ENCODE results near the gene COL4A1.

COL4A1 gene

GRCh38 chr13:110291286-110291685 lies 15.7 kb downstream of the COL4A1 start:
- no peak for DNase-seq

GRCh38 chr13:110290826-110291225 lies 16.1 kb downstream of the COL4A1 start:
- DNase-seq, result no peak

GRCh38 chr13:110290153-110290552 lies 16.8 kb downstream of the COL4A1 start:
- no peak for DNase-seq

- no peak for DNase-seq
These were observed 17.3 kb downstream of the COL4A1 start for GRCh38 chr13:110289661-110290060.

- no peak for DNase-seq
These were observed 17.8 kb downstream of the COL4A1 start for GRCh38 chr13:110289174-110289573.

- no peak for DNase-seq
These were observed 19.8 kb downstream of the COL4A1 start for GRCh38 chr13:110286833-110287819.

GRCh38 chr13:110285991-110286832 lies 20.7 kb downstream of the COL4A1 start:
- no peak for DNase-seq

- no peak for DNase-seq
These were observed 22.0 kb downstream of the COL4A1 start for GRCh38 chr13:110284779-110285484.

GRCh38 chr13:110283736-110284517 lies 23.0 kb downstream of the COL4A1 start:
- DNase-seq, result no peak

- no peak for DNase-seq
These were observed 24.6 kb downstream of the COL4A1 start for GRCh38 chr13:110282316-110282841.

- DNase-seq, result no peak
These were observed 25.2 kb downstream of the COL4A1 start for GRCh38 chr13:110281736-110282135.

- no peak for DNase-seq
These were observed 25.8 kb downstream of the COL4A1 start for GRCh38 chr13:110280985-110281688.

- DNase-seq, result no peak
These were observed 26.6 kb downstream of the COL4A1 start for GRCh38 chr13:110280231-110280813.

- no peak for DNase-seq
These were observed 27.3 kb downstream of the COL4A1 start for GRCh38 chr13:110279684-110280083.

GRCh38 chr13:110278859-110279258 lies 28.1 kb downstream of the COL4A1 start:
- no peak for DNase-seq

- DNase-seq, result no peak
These were observed 29.5 kb downstream of the COL4A1 start for GRCh38 chr13:110277357-110277975.

GRCh38 chr13:110276553-110276950 lies 30.4 kb downstream of the COL4A1 start:
- no peak for DNase-seq

GRCh38 chr13:110275931-110276552 lies 30.9 kb downstream of the COL4A1 start:
- no peak for DNase-seq

- DNase-seq, result no peak
These were observed 32.3 kb downstream of the COL4A1 start for GRCh38 chr13:110274687-110275086.

- DNase-seq, result no peak
These were observed 33.7 kb downstream of the COL4A1 start for GRCh38 chr13:110273254-110273653.
